Lung (tissue), 16 donors: ENCODE measurements around the gene OR2T11. TPM values are rescaled to one million over a fixed set of nuclear protein-coding genes. Genes with fewer than 3 reads are reported as not detected.
"Not testable (repeated sequence)": the region's sequence is repeated elsewhere in the genome, so short reads cannot be mapped to it uniquely, and the experiment has no call there.

Experiments
- ATAC-seq: fragments of 200-7000 bp; cut with Tn5 transposase; one replicate; pipeline ENCODE4 v1.9.1; 2020; ENCODE audit warnings: moderate number of reproducible peaks; ENCODE audit not compliant: insufficient read depth, low FRiP score
- DNase-seq, 3 donors: peaks; one replicate each; pipeline ENCODE4 v3.0.0-alpha.2; 2013 to 2017
- H3K27ac ChIP-seq, 2 donors: one replicate each; pipeline ENCODE4 v1.5.1; 2013; ENCODE audit warnings: mild to moderate bottlenecking in 2 of 2, moderate library complexity in 2 of 2, control low read depth in 1 of 2, inconsistent platforms in 1 of 2, low read depth in 1 of 2, low read length in 1 of 2
- H3K27me3 ChIP-seq, 3 donors: one replicate each; pipeline ENCODE4 v1.5.1; 2013; ENCODE audit warnings: low read length in 2 of 3; ENCODE audit not compliant: control insufficient read depth in 3 of 3, insufficient read depth in 3 of 3
- H3K36me3 ChIP-seq, 4 donors: one replicate each; pipeline ENCODE4 v1.5.1; 2013; ENCODE audit warnings: low read length in 4 of 4, mild to moderate bottlenecking in 1 of 4, moderate library complexity in 1 of 4; ENCODE audit not compliant: control insufficient read depth in 4 of 4, insufficient read depth in 4 of 4
- H3K4me1 ChIP-seq, 5 donors: one replicate each; pipeline ENCODE4 v1.5.1; 2013; ENCODE audit warnings: low read length in 5 of 5, mild to moderate bottlenecking in 2 of 5, moderate library complexity in 1 of 5; ENCODE audit not compliant: control insufficient read depth in 5 of 5, insufficient read depth in 5 of 5
- H3K4me3 ChIP-seq: one replicate; pipeline ENCODE4 v1.5.1; 2013; ENCODE audit warnings: mild to moderate bottlenecking, control low read depth, moderate library complexity
- H3K9ac ChIP-seq, 2 donors: one replicate each; pipeline ENCODE4 v1.5.1; 2013; ENCODE audit warnings: low read length in 2 of 2, control low read depth in 1 of 2; ENCODE audit not compliant: insufficient read depth in 1 of 2
- H3K9me3 ChIP-seq, 4 donors: one replicate each; pipeline ENCODE4 v1.5.1; 2013; ENCODE audit warnings: low read length in 3 of 4, mild to moderate bottlenecking in 1 of 4, moderate library complexity in 1 of 4; ENCODE audit not compliant: control insufficient read depth in 4 of 4, insufficient read depth in 3 of 4
- CTCF ChIP-seq: IDR thresholded peaks from 2 replicates; pipeline ENCODE4 v1.5.1; 2012; ENCODE audit warnings: mild to moderate bottlenecking; ENCODE audit errors: control extremely low read depth, extremely low read depth
- WGBS, 2 donors: extraction: QIAGEN DNeasy Blood & Tissue Kit; methylation state at CpG; one replicate each; pipeline ENCODE4 v1.1.7; 2013; 5-methylcytosine and 5-hydroxymethylcytosine counted together
- long read RNA-seq, 5 donors: transcript quantifications; one replicate each; lab custom pipeline, GENCODE V29; 2026
- polyA plus RNA-seq, 2 donors: library from polyadenylated mRNA; stranded (reverse); fragments of 200-250 nt; gene quantifications; one replicate each; pipeline ENCODE4 v1.2.1, GENCODE V29; 2013
- total RNA-seq, 2 donors: library from RNA; depleted of rRNA in 1 of 2; stranded (reverse); fragments of >200 nt in 1 of 2; gene quantifications; one replicate each; pipeline ENCODE4 v1.2.1, GENCODE V29; 2014 to 2021
- donor health status: control.
- donor health status: control.
- donor health status: Bipolar disorder and iron deficiency.
- donor health status: healthy.
- donor health status: DM: yes; HTN: yes; CAD: no.

The OR2T11 gene
- not detected for total RNA-seq
- not detected for polyA plus RNA-seq
- long read RNA-seq, donor 1: 0 reads
- long read RNA-seq, donor 2: 0 reads
- long read RNA-seq, donor 3: 0 reads
- long read RNA-seq, donor 4: 0 reads
- long read RNA-seq, donor 5: 0 reads

- H3K4me1 ChIP-seq, DNase-seq, H3K9me3 ChIP-seq, H3K4me3 ChIP-seq, ATAC-seq, H3K9ac ChIP-seq, H3K27ac ChIP-seq, H3K27me3 ChIP-seq, H3K36me3 ChIP-seq: not testable (repeated sequence)
- no CpG with 5 or more reads among the region's 2 CpGs for WGBS, 2 donors
Observed at GRCh38 chr1:248634991-248635390, at the start of gene OR2T11. OR2T11 (minus strand) TSS chr1:248635091; CDS start chr1:248627128, 7,963 bp downstream.

- Histone ChIP-seq H3K36me3 (no peaks in the 10 kb centered on the region), H3K4me1 (no peaks in the 10 kb centered on the region), H3K9ac (no peak overlapping the region), H3K27me3 (no peaks in the 10 kb centered on the region), H3K27ac (no peak overlapping the region), H3K9me3 (peaks cover 0 to 5% (median 3%) of the 10 kb centered on the region in 4 donors), H3K4me3 (no peak overlapping the region)
- DNase-seq: no peak
- 88 to 91% methylated on average over 8 of the region's 8 CpGs for WGBS, 2 donors
- no peak for ATAC-seq
- TF ChIP-seq CTCF: no peak
Observed at GRCh38 chr1:248681651-248682050, 46.8 kb upstream of the OR2T11 start.

GRCh38 chr1:248670003-248670402 lies 35.1 kb upstream of the OR2T11 start:
- no peak for TF ChIP-seq CTCF
- Histone ChIP-seq H3K27ac (no peak overlapping the region), H3K4me3 (no peak overlapping the region), H3K27me3 (no peaks in the 10 kb centered on the region), H3K9ac (no peak overlapping the region), H3K9me3 (peaks cover 0 to 6% (median 1%) of the 10 kb centered on the region in 4 donors), H3K36me3 (no peaks in the 10 kb centered on the region), H3K4me1 (no peaks in the 10 kb centered on the region)
- WGBS, 2 donors: 68 to 76% methylated on average over 1 of the region's 1 CpG
- ATAC-seq (no peak), DNase-seq (no peak)

- H3K9ac ChIP-seq, H3K27ac ChIP-seq, H3K9me3 ChIP-seq, H3K36me3 ChIP-seq, H3K4me3 ChIP-seq, DNase-seq, H3K4me1 ChIP-seq, ATAC-seq, H3K27me3 ChIP-seq: not testable (repeated sequence)
- 67 to 71% methylated on average over 5 of the region's 5 CpGs for WGBS, 2 donors
Observed at GRCh38 chr1:248663453-248664328, 28.8 kb upstream of the OR2T11 start.

GRCh38 chr1:248656797-248657196 lies 21.9 kb upstream of the OR2T11 start:
- not testable (repeated sequence) for H3K27me3 ChIP-seq, DNase-seq, H3K4me1 ChIP-seq, ATAC-seq, H3K27ac ChIP-seq, H3K9me3 ChIP-seq, H3K36me3 ChIP-seq, H3K9ac ChIP-seq, H3K4me3 ChIP-seq
- WGBS, 2 donors: 89 to 100% methylated on average over 1 to 4 of the region's 6 CpGs

- not testable (repeated sequence) for H3K27ac ChIP-seq, H3K9ac ChIP-seq, H3K27me3 ChIP-seq, DNase-seq, H3K4me3 ChIP-seq, ATAC-seq, H3K4me1 ChIP-seq, H3K9me3 ChIP-seq, H3K36me3 ChIP-seq
- WGBS, 2 donors: 97% methylated on average over 2 of the region's 3 CpGs; no CpG with 5 or more reads in 1 of the 2 donors
Observed at GRCh38 chr1:248655354-248655753, 20.5 kb upstream of the OR2T11 start, which contains the start of gene OR2T27. OR2T27 (minus strand) TSS chr1:248655528; CDS start chr1:248650884, 4,644 bp downstream.
